HG03039 (cell line): Measurements from ENCODE around the gene CCKAR.

Experiments
- ATAC-seq: cut with Tn5 transposase; IDR thresholded peaks from one replicate; pipeline ENCODE4 v1.9.1; 2021; ENCODE audit warnings: mild to moderate bottlenecking, moderate library complexity; ENCODE audit not compliant: unreplicated experiment

The CCKAR gene

GRCh38 chr4:26462874-26463273 lies 27.4 kb downstream of the CCKAR start:
- no peak for ATAC-seq

- no peak for ATAC-seq
Observed at GRCh38 chr4:26459756-26460530, 30.3 kb downstream of the CCKAR start.

GRCh38 chr4:26459054-26459755 lies 31.1 kb downstream of the CCKAR start:
- peak; percentile 56 for ATAC-seq

GRCh38 chr4:26458157-26458561 lies 32.1 kb downstream of the CCKAR start:
- ATAC-seq: no peak

- no peak for ATAC-seq
Observed at GRCh38 chr4:26457412-26457811, 32.9 kb downstream of the CCKAR start.

GRCh38 chr4:26455571-26455970 lies 34.7 kb downstream of the CCKAR start:
- no peak for ATAC-seq

GRCh38 chr4:26454961-26455360 lies 35.3 kb downstream of the CCKAR start:
- ATAC-seq: no peak

GRCh38 chr4:26452565-26453531 lies 37.4 kb downstream of the CCKAR start:
- no peak for ATAC-seq

- ATAC-seq: no peak
Observed at GRCh38 chr4:26451597-26451996, 38.7 kb downstream of the CCKAR start.

GRCh38 chr4:26450418-26450817 lies 39.9 kb downstream of the CCKAR start:
- ATAC-seq: no peak

- ATAC-seq: no peak
Observed at GRCh38 chr4:26447378-26447777, 42.9 kb downstream of the CCKAR start.

GRCh38 chr4:26441771-26442170 lies 48.5 kb downstream of the CCKAR start:
- ATAC-seq: no peak

- no peak for ATAC-seq
Observed at GRCh38 chr4:26441102-26441501, 49.2 kb downstream of the CCKAR start.

- no peak for ATAC-seq
Observed at GRCh38 chr4:26434030-26434639, 56.1 kb downstream of the CCKAR start.

- ATAC-seq: no peak
Observed at GRCh38 chr4:26433556-26433955, 56.7 kb downstream of the CCKAR start.

GRCh38 chr4:26432419-26432818 lies 57.9 kb downstream of the CCKAR start:
- ATAC-seq: no peak

GRCh38 chr4:26431461-26432180 lies 58.7 kb downstream of the CCKAR start:
- ATAC-seq: no peak
